Measurements from ENCODE around the gene ITPR2. TPM values are rescaled to one million over a fixed set of nuclear protein-coding genes. Genes with fewer than 3 reads are reported as not detected.

ITPR2 gene
- total and polyA plus RNA-seq, 4 donors: 30.9 to 133 (median 73.2) TPM

DNA sequence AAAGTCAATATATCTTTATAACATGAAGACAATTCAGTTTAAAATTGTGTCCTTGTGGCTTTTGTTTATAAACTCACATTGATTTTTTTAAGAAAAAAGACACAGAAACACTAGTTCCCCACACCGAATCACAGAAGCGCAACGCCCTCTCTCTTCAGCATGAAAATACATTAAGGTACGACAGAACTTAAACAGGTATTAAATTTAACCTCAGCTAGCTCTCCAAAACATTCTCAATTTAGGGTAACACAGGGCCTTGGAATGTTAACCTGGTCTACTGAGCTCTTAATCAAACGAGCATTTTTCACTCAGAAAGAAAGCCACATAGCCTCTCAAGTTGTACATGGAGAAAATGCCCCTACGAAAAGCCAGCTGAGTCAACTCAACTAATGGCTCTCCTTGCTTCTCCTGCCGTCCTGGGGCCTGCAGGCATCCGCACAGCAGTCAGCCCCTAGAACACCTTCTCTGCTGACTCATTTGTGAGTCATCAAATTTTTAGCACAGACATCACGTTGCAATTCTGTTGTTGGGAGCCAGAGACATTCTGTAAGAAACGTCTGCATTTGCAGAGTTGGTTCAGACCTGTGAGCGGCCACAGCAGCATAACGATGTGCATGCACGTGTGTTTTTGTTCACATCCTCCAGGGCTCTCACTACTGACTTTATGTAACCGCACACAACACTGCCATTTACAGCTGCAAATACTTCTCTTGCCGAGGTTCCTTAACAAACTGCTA, 141.6 kb downstream of the ITPR2 start:
- no peaks in the 10 kb centered on the region for H3K9me3 ChIP-seq (ENCODE audit: control insufficient read depth, insufficient read depth, low read length)
- H3K27me3 ChIP-seq (ENCODE audit: control insufficient read depth, insufficient read depth, low read length): no peaks in the 10 kb centered on the region
- DNase-seq (ENCODE audit: low read depth in 4 of 6, low spot score in 6 of 6): peak in 4 of 6 donors; percentile 17 to 69 (median 39)
- WGBS (ENCODE audit: insufficient coverage): 48% methylated on average over 13 of the region's 15 CpGs
- peaks cover 4% of the 10 kb centered on the region for H3K4me1 ChIP-seq (ENCODE audit: control insufficient read depth, insufficient read depth, low read length)
- H3K27ac ChIP-seq (ENCODE audit: low read depth, low read length): peak overlapping the region; percentile 58
- H3K36me3 ChIP-seq (ENCODE audit: control insufficient read depth, insufficient read depth, low read length): no peaks in the 10 kb centered on the region
- H3K4me3 ChIP-seq (ENCODE audit: low read depth, low read length): no peak overlapping the region

DNA sequence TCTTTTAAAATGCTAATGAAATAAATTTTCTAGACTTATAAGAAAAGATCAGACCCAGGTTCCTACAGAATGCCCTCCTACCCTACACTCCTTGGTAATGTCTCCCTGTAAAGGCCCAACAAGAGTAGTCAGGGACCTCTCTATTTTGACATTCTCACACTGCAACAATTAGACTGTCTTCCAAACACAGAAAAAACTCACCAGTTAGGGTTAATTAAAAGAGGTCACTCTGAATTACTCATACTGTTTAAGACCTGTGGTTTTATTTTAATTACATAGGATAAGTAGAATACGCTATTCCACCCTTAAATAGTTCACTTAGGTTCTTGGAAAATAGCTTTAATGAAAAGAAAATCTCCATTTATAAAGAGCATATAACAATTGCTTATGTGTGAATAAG, 142.4 kb downstream of the ITPR2 start:
- Histone ChIP-seq H3K4me3 (ENCODE audit: low read depth, low read length) (no peak overlapping the region), H3K9me3 (ENCODE audit: control insufficient read depth, insufficient read depth, low read length) (no peaks in the 10 kb centered on the region), H3K36me3 (ENCODE audit: control insufficient read depth, insufficient read depth, low read length) (no peaks in the 10 kb centered on the region), H3K27me3 (ENCODE audit: control insufficient read depth, insufficient read depth, low read length) (no peaks in the 10 kb centered on the region), H3K4me1 (ENCODE audit: control insufficient read depth, insufficient read depth, low read length) (peaks cover 4% of the 10 kb centered on the region), H3K27ac (ENCODE audit: low read depth, low read length) (no peak overlapping the region)
- DNase-seq (ENCODE audit: low read depth in 4 of 6, low spot score in 6 of 6): no peak
- WGBS (ENCODE audit: insufficient coverage): no CpG with 5 or more reads among the region's 1 CpG

GRCh38 chr12:26689281-26689841, 143.6 kb downstream of the ITPR2 start:
- WGBS (ENCODE audit: insufficient coverage): 83% methylated on average over 6 of the region's 6 CpGs
- H3K9me3 ChIP-seq (ENCODE audit: control insufficient read depth, insufficient read depth, low read length): no peaks in the 10 kb centered on the region
- H3K4me1 ChIP-seq (ENCODE audit: control insufficient read depth, insufficient read depth, low read length): peaks cover 4% of the 10 kb centered on the region
- no peak overlapping the region for H3K27ac ChIP-seq (ENCODE audit: low read depth, low read length)
- no peak overlapping the region for H3K4me3 ChIP-seq (ENCODE audit: low read depth, low read length)
- H3K27me3 ChIP-seq (ENCODE audit: control insufficient read depth, insufficient read depth, low read length): no peaks in the 10 kb centered on the region
- DNase-seq (ENCODE audit: low read depth in 4 of 6, low spot score in 6 of 6): no peak
- H3K36me3 ChIP-seq (ENCODE audit: control insufficient read depth, insufficient read depth, low read length): peaks cover 6% of the 10 kb centered on the region

- H3K27ac ChIP-seq (ENCODE audit: low read depth, low read length): no peak overlapping the region
- H3K4me1 ChIP-seq (ENCODE audit: control insufficient read depth, insufficient read depth, low read length): peaks cover 4% of the 10 kb centered on the region
- H3K27me3 ChIP-seq (ENCODE audit: control insufficient read depth, insufficient read depth, low read length): no peaks in the 10 kb centered on the region
- no peak overlapping the region for H3K4me3 ChIP-seq (ENCODE audit: low read depth, low read length)
- no CpG with 5 or more reads among the region's 1 CpG for WGBS (ENCODE audit: insufficient coverage)
- no peak for DNase-seq (ENCODE audit: low read depth in 4 of 6, low spot score in 6 of 6)
- peaks cover 6% of the 10 kb centered on the region for H3K36me3 ChIP-seq (ENCODE audit: control insufficient read depth, insufficient read depth, low read length)
- H3K9me3 ChIP-seq (ENCODE audit: control insufficient read depth, insufficient read depth, low read length): peaks cover 2% of the 10 kb centered on the region
Observed at GRCh38 chr12:26688344-26688904, 144.6 kb downstream of the ITPR2 start.

GRCh38 chr12:26686408-26686807, 146.6 kb downstream of the ITPR2 start:
- H3K36me3 ChIP-seq (ENCODE audit: control insufficient read depth, insufficient read depth, low read length): peaks cover 6% of the 10 kb centered on the region
- WGBS (ENCODE audit: insufficient coverage): no CpG with 5 or more reads among the region's 4 CpGs
- no peaks in the 10 kb centered on the region for H3K27me3 ChIP-seq (ENCODE audit: control insufficient read depth, insufficient read depth, low read length)
- no peak overlapping the region for H3K4me3 ChIP-seq (ENCODE audit: low read depth, low read length)
- H3K4me1 ChIP-seq (ENCODE audit: control insufficient read depth, insufficient read depth, low read length): peaks cover 1% of the 10 kb centered on the region
- H3K27ac ChIP-seq (ENCODE audit: low read depth, low read length): no peak overlapping the region
- H3K9me3 ChIP-seq (ENCODE audit: control insufficient read depth, insufficient read depth, low read length): peaks cover 2% of the 10 kb centered on the region
- no peak for DNase-seq (ENCODE audit: low read depth in 4 of 6, low spot score in 6 of 6)

GRCh38 chr12:26684101-26684500, 148.9 kb downstream of the ITPR2 start:
- Histone ChIP-seq H3K36me3 (ENCODE audit: control insufficient read depth, insufficient read depth, low read length) (peaks cover 6% of the 10 kb centered on the region), H3K27ac (ENCODE audit: low read depth, low read length) (no peak overlapping the region), H3K27me3 (ENCODE audit: control insufficient read depth, insufficient read depth, low read length) (no peaks in the 10 kb centered on the region), H3K4me1 (ENCODE audit: control insufficient read depth, insufficient read depth, low read length) (no peaks in the 10 kb centered on the region), H3K9me3 (ENCODE audit: control insufficient read depth, insufficient read depth, low read length) (peaks cover 2% of the 10 kb centered on the region), H3K4me3 (ENCODE audit: low read depth, low read length) (no peak overlapping the region)
- DNase-seq (ENCODE audit: low read depth in 4 of 6, low spot score in 6 of 6): no peak

DNA sequence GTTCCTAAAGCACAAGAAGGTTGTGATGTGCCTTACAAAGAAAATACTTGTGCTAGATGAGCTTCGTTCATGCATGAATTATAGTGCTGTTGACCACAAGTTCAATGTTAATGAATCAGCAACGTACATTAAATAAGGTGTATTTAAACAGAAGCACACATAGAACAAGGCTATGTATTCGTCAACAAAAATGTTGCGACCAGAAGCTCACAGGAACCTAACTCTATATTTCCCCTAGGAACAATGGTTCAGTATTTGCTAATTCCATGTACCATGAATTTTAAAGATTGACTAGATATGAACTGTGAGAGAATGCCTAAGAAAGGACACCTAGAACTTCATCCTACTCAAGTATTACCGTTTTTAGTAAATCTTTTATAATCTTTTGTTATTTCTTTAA, 149.6 kb downstream of the ITPR2 start:
- Histone ChIP-seq H3K36me3 (ENCODE audit: control insufficient read depth, insufficient read depth, low read length) (peaks cover 6% of the 10 kb centered on the region), H3K4me1 (ENCODE audit: control insufficient read depth, insufficient read depth, low read length) (no peaks in the 10 kb centered on the region), H3K27me3 (ENCODE audit: control insufficient read depth, insufficient read depth, low read length) (no peaks in the 10 kb centered on the region), H3K4me3 (ENCODE audit: low read depth, low read length) (no peak overlapping the region), H3K9me3 (ENCODE audit: control insufficient read depth, insufficient read depth, low read length) (peaks cover 2% of the 10 kb centered on the region), H3K27ac (ENCODE audit: low read depth, low read length) (no peak overlapping the region)
- no peak for DNase-seq (ENCODE audit: low read depth in 4 of 6, low spot score in 6 of 6)
- 100% methylated on average over 1 of the region's 5 CpGs for WGBS (ENCODE audit: insufficient coverage)

- no peak overlapping the region for H3K4me3 ChIP-seq (ENCODE audit: low read depth, low read length)
- H3K4me1 ChIP-seq (ENCODE audit: control insufficient read depth, insufficient read depth, low read length): no peaks in the 10 kb centered on the region
- peak in 1 of 6 donors; percentile 63 for DNase-seq (ENCODE audit: low read depth in 4 of 6, low spot score in 6 of 6)
- H3K27me3 ChIP-seq (ENCODE audit: control insufficient read depth, insufficient read depth, low read length): no peaks in the 10 kb centered on the region
- H3K27ac ChIP-seq (ENCODE audit: low read depth, low read length): no peak overlapping the region
- 100% methylated on average over 1 of the region's 3 CpGs for WGBS (ENCODE audit: insufficient coverage)
- H3K9me3 ChIP-seq (ENCODE audit: control insufficient read depth, insufficient read depth, low read length): peaks cover 2% of the 10 kb centered on the region
- H3K36me3 ChIP-seq (ENCODE audit: control insufficient read depth, insufficient read depth, low read length): peaks cover 6% of the 10 kb centered on the region
Observed at GRCh38 chr12:26680727-26681455, 152.1 kb downstream of the ITPR2 start.

DNA sequence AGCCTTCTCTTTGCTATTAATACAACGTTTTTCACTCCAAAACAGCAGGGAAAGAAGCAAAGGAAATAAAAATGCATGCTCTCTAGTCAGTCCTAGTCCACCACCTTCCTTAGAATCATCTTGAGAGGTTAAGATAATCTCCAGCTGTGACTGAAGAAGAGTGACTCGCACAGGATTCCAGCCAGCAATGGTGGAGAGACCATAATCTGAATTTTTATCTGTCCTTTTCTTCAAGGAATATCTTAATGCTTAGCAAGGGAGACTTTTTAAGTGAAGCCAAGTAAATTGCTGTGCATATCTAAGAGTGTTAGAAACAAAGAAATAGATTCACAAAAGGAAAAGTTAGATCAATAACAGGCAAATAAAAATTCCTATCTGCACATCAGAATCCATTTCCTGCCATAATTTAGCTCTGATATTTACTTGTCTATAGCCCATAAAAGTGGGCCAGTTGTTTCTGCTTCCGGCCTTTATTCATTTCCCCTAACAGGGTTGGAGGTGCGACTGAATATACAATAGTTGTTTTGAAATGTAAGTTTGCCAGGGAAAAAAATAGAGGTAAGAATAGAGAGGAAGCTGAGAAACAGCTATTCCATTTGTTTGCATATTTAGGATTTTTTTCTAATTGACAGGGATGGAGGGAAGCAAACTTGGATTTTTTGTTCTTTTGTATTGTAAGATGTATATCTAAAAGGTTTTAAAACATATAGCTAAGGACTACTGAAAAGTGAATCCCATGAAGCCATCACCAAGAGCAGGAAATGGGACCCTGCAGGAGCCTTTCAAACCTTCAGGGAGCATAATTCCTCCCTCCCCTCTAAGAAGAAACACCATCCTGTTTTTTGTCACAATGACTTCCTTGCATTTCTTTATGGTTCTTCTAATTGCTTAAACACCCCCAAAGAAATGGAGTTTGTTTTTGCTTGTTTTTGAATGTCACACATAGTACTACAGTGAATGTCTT, 154.0 kb downstream of the ITPR2 start:
- no peak for DNase-seq (ENCODE audit: low read depth in 4 of 6, low spot score in 6 of 6)
- Histone ChIP-seq H3K27ac (ENCODE audit: low read depth, low read length) (no peak overlapping the region), H3K27me3 (ENCODE audit: control insufficient read depth, insufficient read depth, low read length) (no peaks in the 10 kb centered on the region), H3K4me1 (ENCODE audit: control insufficient read depth, insufficient read depth, low read length) (no peaks in the 10 kb centered on the region), H3K4me3 (ENCODE audit: low read depth, low read length) (no peak overlapping the region), H3K36me3 (ENCODE audit: control insufficient read depth, insufficient read depth, low read length) (no peaks in the 10 kb centered on the region), H3K9me3 (ENCODE audit: control insufficient read depth, insufficient read depth, low read length) (peaks cover 2% of the 10 kb centered on the region)
- WGBS (ENCODE audit: insufficient coverage): no CpG with 5 or more reads among the region's 4 CpGs
